HG03442 (cell line): ENCODE data around the gene HIF1A.

Source experiments
- ATAC-seq: cut with Tn5 transposase; IDR thresholded peaks from one replicate; pipeline ENCODE4 v1.9.1; 2021; ENCODE audit warnings: mild to moderate bottlenecking, moderate library complexity; ENCODE audit not compliant: unreplicated experiment

Gene HIF1A

GRCh38 chr14:61672796-61673195 lies 22.5 kb upstream of the HIF1A start:
- no peak for ATAC-seq

- ATAC-seq, result no peak
Measured at GRCh38 chr14:61673305-61673704, 22.0 kb upstream of the HIF1A start.

- ATAC-seq, result no peak
Measured at GRCh38 chr14:61675291-61675690, 20.0 kb upstream of the HIF1A start.

- no peak for ATAC-seq
Measured at GRCh38 chr14:61677479-61677878, 17.8 kb upstream of the HIF1A start.

GRCh38 chr14:61678975-61679374 lies 16.3 kb upstream of the HIF1A start:
- no peak for ATAC-seq

GRCh38 chr14:61681413-61681812 lies 13.9 kb upstream of the HIF1A start:
- no peak for ATAC-seq

- no peak for ATAC-seq
Measured at GRCh38 chr14:61683108-61683507, 12.2 kb upstream of the HIF1A start.

- no peak for ATAC-seq
Measured at GRCh38 chr14:61690039-61690438, 5.3 kb upstream of the HIF1A start.

- no peak for ATAC-seq
Measured at GRCh38 chr14:61690982-61691381, 4.3 kb upstream of the HIF1A start.

- no peak for ATAC-seq
Measured at GRCh38 chr14:61691495-61691894, 3.8 kb upstream of the HIF1A start.

- ATAC-seq, result no peak
Measured at GRCh38 chr14:61694039-61694438, 1.3 kb upstream of the HIF1A start.

- ATAC-seq, result peak; percentile 3
Measured at GRCh38 chr14:61695695-61696527, 598 bp downstream of the HIF1A start.

GRCh38 chr14:61696753-61697318 lies 1.5 kb downstream of the HIF1A start:
- no peak for ATAC-seq

GRCh38 chr14:61698206-61698980 lies 3.1 kb downstream of the HIF1A start:
- no peak for ATAC-seq

- ATAC-seq, result no peak
Measured at GRCh38 chr14:61699027-61699426, 3.7 kb downstream of the HIF1A start.

GRCh38 chr14:61700104-61700886 lies 5.0 kb downstream of the HIF1A start:
- no peak for ATAC-seq

- no peak for ATAC-seq
Measured at GRCh38 chr14:61701946-61702345, 6.6 kb downstream of the HIF1A start.

GRCh38 chr14:61703342-61704129 lies 8.2 kb downstream of the HIF1A start:
- ATAC-seq, result peak; percentile 50

GRCh38 chr14:61704554-61704953 lies 9.2 kb downstream of the HIF1A start:
- no peak for ATAC-seq

- no peak for ATAC-seq
Measured at GRCh38 chr14:61705017-61705416, 9.7 kb downstream of the HIF1A start.
